Activated T-helper 1 cell treated with anti-CD3 and anti-CD28 coated beads, Interleukin-12 subunit alpha, Interleukin-12 subunit beta, Interleukin-2, Interleukin-4 antibody, amounts not matched to agents 30 ng/mL and 10 ng/mL and 1 ng/mL, durations not matched to agents 14 hours and 24 hours and 36 hours (primary cell): ENCODE results near the gene TNP2. TPM values are rescaled to one million over a fixed set of nuclear protein-coding genes. Genes with fewer than 3 reads are reported as not detected.
A peak's percentile ranks its signal among the peaks of the same experiment; 100 is the strongest.
"Not testable (repeated sequence)": the region's sequence is repeated elsewhere in the genome, so short reads cannot be mapped to it uniquely, and the experiment has no call there.

Experiments used
- DNase-seq: peaks from one replicate; pipeline ENCODE4 v3.0.0; 2021; ENCODE audit warnings: low spot score
- H3K27ac Mint-ChIP-seq: one replicate; pipeline ENCODE4 v1.8.0; 2021; ENCODE audit warnings: mild to moderate bottlenecking, mixed read lengths
- H3K27me3 Mint-ChIP-seq: one replicate; pipeline ENCODE4 v1.8.0; 2022; ENCODE audit warnings: mild to moderate bottlenecking, moderate library complexity, mixed read lengths; ENCODE audit not compliant: insufficient read depth
- H3K36me3 Mint-ChIP-seq: one replicate; pipeline ENCODE4 v1.8.0; 2021; ENCODE audit warnings: low read depth, mixed read lengths
- H3K4me1 Mint-ChIP-seq: one replicate; pipeline ENCODE4 v1.8.0; 2021; ENCODE audit warnings: low read depth, mixed read lengths
- H3K4me3 Mint-ChIP-seq: one replicate; pipeline ENCODE4 v1.8.0; 2021; ENCODE audit warnings: mild to moderate bottlenecking, moderate library complexity, mixed read lengths
- H3K9me3 Mint-ChIP-seq: one replicate; pipeline ENCODE4 v1.8.0; 2021; ENCODE audit warnings: mixed read lengths
- intact Hi-C: fragments of 100-400 bp; cut with micrococcal nuclease; formaldehyde crosslinking; loops from one replicate; pipeline ENCODE4 v1.15.1; 2024
- total RNA-seq: library from RNA; stranded (reverse); gene quantifications from 2 replicates; pipeline ENCODE4 v1.2.3, GENCODE V29; 2022

Gene TNP2
- total RNA-seq, 1 donor from 2014 or later: not detected

DNA sequence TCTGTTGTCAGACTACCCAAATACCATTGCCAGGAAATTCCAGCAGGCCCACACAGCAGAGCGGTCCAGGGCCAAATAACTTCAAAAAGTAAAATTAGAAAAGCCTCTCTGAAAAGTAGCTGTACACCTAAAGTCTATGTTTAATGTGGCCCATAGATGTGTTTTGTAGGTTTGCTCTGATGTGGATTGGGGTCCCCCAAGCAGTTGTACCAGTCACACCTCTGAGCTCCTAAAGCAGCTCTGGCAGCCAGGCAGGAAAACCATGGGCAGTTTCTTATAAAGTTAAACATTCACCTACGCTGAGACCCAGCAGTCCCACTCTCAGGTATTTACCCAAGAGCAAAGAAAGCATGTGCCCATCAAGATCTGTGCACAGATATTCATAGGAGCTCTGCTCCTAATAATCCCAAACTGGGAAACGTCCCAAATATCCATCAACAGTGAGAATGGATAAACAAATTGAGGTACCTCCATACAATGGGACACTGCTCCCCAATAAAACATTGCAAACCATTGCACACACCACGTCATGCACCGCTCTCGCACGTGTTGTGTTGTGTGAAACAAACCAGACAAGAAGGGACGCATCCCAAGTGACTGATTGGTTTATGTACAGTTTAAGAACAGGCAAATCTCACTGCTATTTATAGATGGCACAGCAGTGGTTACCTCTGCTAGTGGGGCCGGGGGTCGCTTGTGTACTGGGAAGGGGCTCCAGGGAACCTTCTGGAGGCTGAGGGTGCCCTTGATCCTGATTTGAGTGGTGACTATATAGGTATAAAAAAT lies 27.8 kb upstream of the TNP2 start:
- intact Hi-C loops: loop anchor here (1.0 to 5.0 kb wide), 3 partner anchors 14 to 58 kb away; no protein-coding TSS in a partner anchor
- peaks cover 31% of the 10 kb centered on the region for H3K27me3 Mint-ChIP-seq
- peaks cover 34% of the 10 kb centered on the region for H3K4me1 Mint-ChIP-seq
- H3K36me3 Mint-ChIP-seq: no peaks in the 10 kb centered on the region
- H3K27ac Mint-ChIP-seq: no peak overlapping the region
- DNase-seq: no peak
- peak overlapping the region; percentile 42 for H3K4me3 Mint-ChIP-seq
- no peaks in the 10 kb centered on the region for H3K9me3 Mint-ChIP-seq

DNA sequence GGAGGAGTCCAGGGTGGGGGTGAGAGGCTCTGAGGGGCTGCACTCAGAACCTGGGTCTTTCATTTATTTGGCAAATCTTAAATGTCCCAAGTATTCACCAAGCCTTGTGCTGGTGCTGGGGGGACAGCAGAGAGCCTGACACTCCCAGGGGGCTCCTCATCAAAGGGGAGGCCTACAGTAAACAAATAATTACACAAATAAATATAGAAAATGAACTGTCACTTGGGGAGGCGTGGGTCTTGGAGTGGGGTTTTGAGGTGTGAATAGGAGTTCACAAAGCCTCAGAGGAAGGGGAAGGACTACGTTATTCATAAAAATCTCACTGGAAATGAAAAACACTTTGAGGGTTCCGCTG lies 27.2 kb upstream of the TNP2 start:
- no peaks in the 10 kb centered on the region for H3K36me3 Mint-ChIP-seq
- peaks cover 34% of the 10 kb centered on the region for H3K27me3 Mint-ChIP-seq
- H3K27ac Mint-ChIP-seq: no peak overlapping the region
- DNase-seq: no peak
- no peaks in the 10 kb centered on the region for H3K9me3 Mint-ChIP-seq
- H3K4me3 Mint-ChIP-seq: no peak overlapping the region
- intact Hi-C loops: loop anchor here (5.0 kb wide), 1 partner anchor 34 kb away; no protein-coding TSS in a partner anchor
- peaks cover 34% of the 10 kb centered on the region for H3K4me1 Mint-ChIP-seq

DNA sequence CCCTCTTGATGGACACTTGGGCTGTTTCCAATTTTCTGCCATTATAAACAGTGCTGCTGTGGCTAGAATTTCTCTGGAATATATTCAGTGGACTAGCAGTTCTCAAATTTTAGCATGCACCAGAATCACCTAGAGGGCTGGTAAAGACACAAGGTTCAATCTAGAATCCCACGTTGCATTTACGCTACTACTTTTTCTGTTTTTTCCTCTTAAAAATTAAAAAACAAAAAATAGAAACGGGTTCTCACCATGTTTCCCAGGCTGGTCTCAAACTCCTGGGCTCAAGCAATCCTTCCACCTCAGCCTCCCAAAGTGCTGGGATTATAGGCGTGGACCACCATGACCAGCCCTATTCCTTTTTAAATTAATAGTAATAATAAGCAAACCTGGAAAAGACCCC lies 26.5 kb upstream of the TNP2 start:
- Mint-ChIP-seq H3K27me3 (peaks cover 37% of the 10 kb centered on the region), H3K4me3 (no peak overlapping the region), H3K9me3 (no peaks in the 10 kb centered on the region), H3K4me1 (peaks cover 34% of the 10 kb centered on the region), H3K27ac (no peak overlapping the region), H3K36me3 (no peaks in the 10 kb centered on the region)
- intact Hi-C loops: loop anchor here (5.0 kb wide), 1 partner anchor 33 kb away; no protein-coding TSS in a partner anchor
- DNase-seq: no peak

DNA sequence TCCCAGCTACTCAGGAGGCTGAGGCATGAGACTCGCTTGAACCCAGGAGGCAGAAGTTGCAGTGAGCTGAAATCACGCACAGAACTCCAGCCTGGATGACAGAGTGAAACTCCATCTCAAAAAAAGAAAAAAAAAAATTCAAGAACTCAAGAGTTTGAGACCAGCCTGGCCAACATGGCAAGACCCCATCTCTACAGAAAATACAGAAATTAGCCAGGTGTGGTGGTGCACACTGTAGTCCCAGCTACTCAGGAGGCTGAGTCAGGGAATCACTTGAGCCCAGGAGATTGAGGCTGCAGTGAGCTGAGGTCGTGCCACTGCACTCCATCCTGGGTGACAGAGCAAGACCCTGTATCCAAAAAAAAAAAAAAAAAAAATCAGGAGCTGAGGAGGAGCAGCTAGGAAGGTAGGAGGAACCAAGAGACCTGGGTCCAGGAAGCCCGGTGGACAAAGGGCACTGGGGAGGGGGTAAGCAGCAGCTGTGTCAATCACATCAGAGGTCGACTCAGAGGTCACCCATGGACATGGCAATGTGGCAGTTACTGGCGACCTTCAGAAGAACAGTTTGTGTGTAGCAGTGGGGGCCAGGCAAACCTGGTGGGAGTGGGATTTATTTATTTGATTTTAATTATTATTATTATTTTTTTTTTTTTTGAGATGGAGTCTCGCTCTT lies 23.1 kb upstream of the TNP2 start:
- DNase-seq: no peak
- no peak overlapping the region for H3K27ac Mint-ChIP-seq
- no peaks in the 10 kb centered on the region for H3K36me3 Mint-ChIP-seq
- peaks cover 17% of the 10 kb centered on the region for H3K4me1 Mint-ChIP-seq
- peaks cover 38% of the 10 kb centered on the region for H3K27me3 Mint-ChIP-seq
- H3K9me3 Mint-ChIP-seq: no peaks in the 10 kb centered on the region
- H3K4me3 Mint-ChIP-seq: no peak overlapping the region
- intact Hi-C loops: no loop called here

DNA sequence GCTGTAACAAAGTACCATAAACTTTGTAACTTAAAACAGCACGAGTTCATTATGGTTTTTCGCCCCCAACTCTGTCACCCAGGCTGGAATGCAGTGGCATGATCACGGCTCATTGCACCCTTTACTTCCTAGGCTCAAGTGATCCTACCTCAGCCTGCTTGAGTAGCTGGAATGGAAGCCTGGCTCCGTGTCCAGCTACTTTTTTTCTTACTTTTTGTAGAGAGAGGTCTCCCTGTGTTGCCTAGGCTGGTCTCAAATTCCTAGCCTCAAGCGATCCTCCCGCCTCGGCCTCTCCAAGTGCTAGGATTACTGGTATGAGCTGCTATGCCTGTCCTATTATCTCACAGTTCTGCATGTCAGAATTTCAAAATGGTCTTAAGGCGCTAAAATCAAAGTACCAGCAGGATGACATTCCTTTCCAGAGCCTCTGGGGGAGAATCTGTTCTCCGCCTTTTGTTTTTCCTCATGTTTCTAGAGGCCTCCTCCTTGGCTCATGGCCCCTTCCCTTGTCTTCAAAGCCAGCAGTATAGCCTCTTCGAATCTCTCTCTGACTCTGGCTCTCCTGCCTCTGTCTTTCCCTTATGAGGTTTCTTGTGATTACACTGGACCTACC lies 22.1 kb upstream of the TNP2 start:
- Mint-ChIP-seq H3K27ac (no peak overlapping the region), H3K4me1 (peaks cover 7% of the 10 kb centered on the region), H3K27me3 (peaks cover 35% of the 10 kb centered on the region), H3K36me3 (no peaks in the 10 kb centered on the region), H3K4me3 (no peak overlapping the region), H3K9me3 (no peaks in the 10 kb centered on the region)
- DNase-seq: no peak
- intact Hi-C loops: no loop called here

DNA sequence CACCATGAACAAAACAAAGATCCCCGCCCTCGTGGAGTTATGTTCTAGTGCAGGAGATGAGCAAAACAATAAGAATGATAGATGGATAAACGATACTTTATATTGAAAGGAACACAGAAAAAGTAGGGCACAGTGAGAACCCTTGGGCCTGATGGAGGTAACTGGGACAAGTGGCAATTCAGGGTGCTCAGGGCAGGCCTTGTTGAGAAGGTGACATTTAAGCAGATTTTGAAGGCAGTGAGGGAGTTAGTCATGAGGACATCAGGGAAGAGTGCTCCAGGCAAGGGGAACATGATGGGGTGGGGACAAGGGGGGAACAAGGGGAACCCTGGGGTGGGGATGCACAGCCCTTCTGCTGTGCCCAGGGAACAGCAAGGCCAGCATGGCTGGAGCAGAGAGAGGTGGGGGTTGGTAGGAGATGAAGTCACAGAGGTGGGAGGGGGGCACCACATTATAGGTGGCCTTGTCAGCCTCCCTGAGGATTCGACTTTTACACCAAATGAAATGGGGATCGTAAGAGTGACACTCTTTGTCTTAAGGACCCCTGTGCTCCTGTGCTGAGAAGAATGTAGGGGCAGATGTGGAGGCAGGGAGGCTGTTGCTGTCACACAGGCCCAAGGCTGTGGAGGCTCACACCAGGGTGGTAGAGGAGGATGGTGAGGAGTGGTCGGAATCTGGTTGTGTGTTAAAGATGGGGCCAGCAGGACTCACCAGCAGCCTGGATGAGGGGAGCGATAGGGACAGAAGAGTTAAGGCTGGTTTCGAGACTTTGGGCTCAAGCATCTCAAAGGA lies 21.2 kb upstream of the TNP2 start:
- H3K4me3 Mint-ChIP-seq: no peak overlapping the region
- no peak for DNase-seq
- no peak overlapping the region for H3K27ac Mint-ChIP-seq
- H3K4me1 Mint-ChIP-seq: peaks cover 7% of the 10 kb centered on the region
- H3K9me3 Mint-ChIP-seq: no peaks in the 10 kb centered on the region
- peaks cover 35% of the 10 kb centered on the region for H3K27me3 Mint-ChIP-seq
- intact Hi-C loops: no loop called here
- H3K36me3 Mint-ChIP-seq: no peaks in the 10 kb centered on the region

DNA sequence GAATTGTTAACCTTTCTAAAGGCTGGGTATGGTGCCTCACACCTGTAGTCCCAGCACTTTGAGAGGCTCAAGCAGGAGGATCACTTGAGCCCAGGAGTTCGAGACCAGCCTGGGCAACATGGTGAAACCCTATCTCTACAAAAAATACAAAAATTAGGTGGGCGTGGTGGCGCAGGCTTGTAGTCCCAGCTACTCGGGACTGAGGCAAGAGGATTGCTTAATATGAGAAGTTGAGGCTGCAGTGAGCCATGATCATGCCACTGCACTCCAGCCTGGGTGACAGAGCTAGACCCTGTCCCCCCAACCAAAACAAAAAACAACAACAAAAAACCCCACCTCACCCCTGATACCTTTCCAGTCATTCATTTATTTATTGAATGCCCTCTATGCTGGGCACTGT lies 20.6 kb upstream of the TNP2 start:
- DNase-seq, H3K9me3 Mint-ChIP-seq, intact Hi-C loops, H3K27ac Mint-ChIP-seq, H3K4me1 Mint-ChIP-seq, H3K4me3 Mint-ChIP-seq, H3K36me3 Mint-ChIP-seq: not testable (repeated sequence)
- peaks cover 30% of the 10 kb centered on the region for H3K27me3 Mint-ChIP-seq

DNA sequence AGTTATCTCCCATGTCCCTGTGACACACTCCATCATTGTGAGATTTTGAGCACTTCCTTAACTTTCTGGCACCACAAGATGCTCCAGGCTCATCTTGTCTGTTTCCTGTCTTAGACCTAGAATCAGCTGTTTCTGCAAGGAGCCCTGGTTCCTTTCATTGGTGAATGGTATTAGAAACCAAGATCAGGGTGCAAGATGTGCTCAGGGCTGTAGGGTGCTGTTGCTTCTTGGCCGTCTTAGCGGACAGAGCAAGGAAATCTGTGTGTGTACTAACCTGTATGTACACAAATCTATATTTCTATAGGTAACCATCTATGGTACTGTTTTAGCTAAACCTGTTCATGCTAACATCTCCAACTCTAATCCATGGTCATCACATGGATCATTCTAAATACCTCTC lies 20.1 kb upstream of the TNP2 start:
- peaks cover 30% of the 10 kb centered on the region for H3K27me3 Mint-ChIP-seq
- H3K4me1 Mint-ChIP-seq: peaks cover 7% of the 10 kb centered on the region
- intact Hi-C loops: no loop called here
- H3K27ac Mint-ChIP-seq: no peak overlapping the region
- H3K36me3 Mint-ChIP-seq: no peaks in the 10 kb centered on the region
- DNase-seq: no peak
- H3K9me3 Mint-ChIP-seq: no peaks in the 10 kb centered on the region
- H3K4me3 Mint-ChIP-seq: no peak overlapping the region

DNA sequence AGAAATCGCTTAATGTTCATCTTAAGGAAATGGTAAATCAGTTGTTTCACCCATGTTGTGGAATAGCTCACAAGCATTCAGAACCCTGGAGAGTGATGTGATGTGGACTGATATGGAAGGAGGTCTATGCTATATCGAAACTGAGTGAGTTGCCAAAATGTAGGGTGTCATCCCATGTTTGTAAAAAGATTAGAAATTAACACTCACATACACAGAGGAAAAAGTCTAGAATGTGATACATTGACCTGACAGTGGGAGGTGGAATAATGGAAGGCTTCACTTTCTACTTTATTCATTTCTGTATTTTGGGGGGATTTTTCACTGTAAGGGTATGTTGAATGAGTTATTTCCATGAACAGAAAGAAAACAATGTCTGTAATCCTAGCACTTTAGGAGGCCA lies 16.7 kb upstream of the TNP2 start:
- Mint-ChIP-seq H3K4me1 (no peaks in the 10 kb centered on the region), H3K4me3 (no peak overlapping the region), H3K27me3 (peaks cover 26% of the 10 kb centered on the region), H3K9me3 (no peaks in the 10 kb centered on the region), H3K36me3 (no peaks in the 10 kb centered on the region), H3K27ac (no peak overlapping the region)
- intact Hi-C loops: loop anchor here (2.0 kb wide), 1 partner anchor 25 kb away; no protein-coding TSS in a partner anchor
- DNase-seq: no peak

DNA sequence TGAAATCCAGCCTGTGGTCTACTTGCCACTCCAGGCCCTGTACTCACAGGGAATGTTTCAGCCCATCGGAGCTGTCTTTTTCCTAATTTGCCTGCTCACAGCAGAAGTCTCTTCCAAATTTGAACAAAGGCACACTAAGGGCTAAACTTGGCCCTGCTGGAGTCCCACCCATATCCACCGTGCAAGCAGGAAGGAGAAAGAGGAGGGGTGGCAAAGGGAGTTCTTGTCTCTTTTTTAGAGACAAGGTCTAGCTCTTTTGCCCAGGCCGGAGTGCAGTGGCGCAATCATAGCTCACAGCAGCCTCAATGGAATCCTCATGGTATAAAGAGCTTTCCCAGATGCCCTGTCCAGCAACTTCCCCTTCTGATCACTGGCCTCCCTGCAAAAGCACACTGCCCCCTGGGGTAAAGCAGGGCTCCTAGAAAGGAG lies 14.7 kb upstream of the TNP2 start:
- Mint-ChIP-seq H3K4me1 (no peaks in the 10 kb centered on the region), H3K9me3 (no peaks in the 10 kb centered on the region), H3K4me3 (no peak overlapping the region), H3K27ac (no peak overlapping the region), H3K36me3 (no peaks in the 10 kb centered on the region), H3K27me3 (peaks cover 29% of the 10 kb centered on the region)
- intact Hi-C loops: no loop called here
- DNase-seq: no peak

DNA sequence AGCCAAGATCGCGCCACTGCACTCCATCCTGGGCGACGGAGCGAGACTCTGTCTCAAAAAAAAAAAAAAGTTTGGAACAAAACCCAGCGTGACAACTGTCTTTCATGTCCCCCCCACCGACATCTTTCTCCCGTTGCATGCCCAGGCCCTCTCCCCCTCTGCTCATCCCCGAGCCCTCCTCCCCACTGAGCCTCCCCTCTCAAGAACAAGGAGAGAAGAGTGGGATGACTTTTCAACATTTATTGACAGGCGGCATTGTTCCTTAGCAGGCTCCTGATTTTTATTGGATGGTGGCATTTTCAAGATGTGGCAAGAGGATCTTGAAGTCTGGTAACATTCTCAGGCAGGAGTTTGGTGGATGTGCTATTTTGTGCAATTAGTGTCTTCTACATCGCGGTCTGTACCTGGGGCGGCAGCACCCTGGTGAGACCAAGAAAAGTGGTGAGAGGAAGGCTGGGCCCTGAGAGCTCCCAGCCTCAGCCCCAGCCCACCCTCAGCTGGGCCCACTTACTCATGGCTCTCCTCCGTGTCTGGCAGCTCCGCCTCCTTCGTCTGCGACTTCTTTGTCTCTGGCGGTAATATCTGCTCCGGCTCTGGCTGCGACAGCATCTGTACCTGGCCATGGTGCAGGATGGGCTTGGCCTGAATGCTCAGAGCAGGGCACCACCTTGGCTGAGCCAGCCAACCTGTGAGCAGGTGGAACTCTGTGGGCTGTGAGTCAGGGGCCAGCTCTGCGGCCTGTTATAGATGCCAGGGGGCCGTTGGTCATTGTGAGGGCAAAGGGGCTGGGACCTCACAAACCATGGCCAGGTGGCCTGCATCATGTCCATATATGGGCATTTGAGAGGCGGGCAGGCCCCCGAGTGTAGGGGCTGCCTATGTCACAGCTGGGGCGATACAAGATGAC lies 11.7 kb upstream of the TNP2 start, which contains the start of gene PRM1:
Gene PRM1 (minus strand): TSS at position 715 of the 907 bp plus-strand sequence. CDS start 92 bp downstream, at position 623.
- DNase-seq: no peak
- Mint-ChIP-seq H3K27me3 (peaks cover 23% of the 10 kb centered on the region), H3K36me3 (no peaks in the 10 kb centered on the region), H3K4me3 (no peak within 1 kb of the TSS), H3K9me3 (no peaks in the 10 kb centered on the region), H3K4me1 (no peaks in the 10 kb centered on the region), H3K27ac (no peak within 1 kb of the TSS)
- intact Hi-C loops: no loop called here
